DND-41 (cell line): ENCODE data around the gene SMG6.

Source experiments
- CTCF ChIP-seq: IDR thresholded peaks from 2 replicates; pipeline ENCODE4 v1.5.1; 2012; ENCODE audit warnings: borderline replicate concordance, low read length, moderate library complexity, mild to moderate bottlenecking; ENCODE audit not compliant: poor library complexity, severe bottlenecking; ENCODE audit errors: extremely low read depth
- EZH2 ChIP-seq: IDR thresholded peaks from 3 replicates; pipeline ENCODE4 v1.6.1; 2012; ENCODE audit warnings: borderline replicate concordance, low read depth, mild to moderate bottlenecking, moderate library complexity, low read length, inconsistent platforms; ENCODE audit not compliant: severe bottlenecking

GRCh38 chr17:2232244-2232638 is 71.3 kb downstream of the SMG6 start:
- TF ChIP-seq CTCF (no peak), EZH2 (no peak)
